Measurements from ENCODE around the gene CPLX1.

Gene CPLX1

DNA sequence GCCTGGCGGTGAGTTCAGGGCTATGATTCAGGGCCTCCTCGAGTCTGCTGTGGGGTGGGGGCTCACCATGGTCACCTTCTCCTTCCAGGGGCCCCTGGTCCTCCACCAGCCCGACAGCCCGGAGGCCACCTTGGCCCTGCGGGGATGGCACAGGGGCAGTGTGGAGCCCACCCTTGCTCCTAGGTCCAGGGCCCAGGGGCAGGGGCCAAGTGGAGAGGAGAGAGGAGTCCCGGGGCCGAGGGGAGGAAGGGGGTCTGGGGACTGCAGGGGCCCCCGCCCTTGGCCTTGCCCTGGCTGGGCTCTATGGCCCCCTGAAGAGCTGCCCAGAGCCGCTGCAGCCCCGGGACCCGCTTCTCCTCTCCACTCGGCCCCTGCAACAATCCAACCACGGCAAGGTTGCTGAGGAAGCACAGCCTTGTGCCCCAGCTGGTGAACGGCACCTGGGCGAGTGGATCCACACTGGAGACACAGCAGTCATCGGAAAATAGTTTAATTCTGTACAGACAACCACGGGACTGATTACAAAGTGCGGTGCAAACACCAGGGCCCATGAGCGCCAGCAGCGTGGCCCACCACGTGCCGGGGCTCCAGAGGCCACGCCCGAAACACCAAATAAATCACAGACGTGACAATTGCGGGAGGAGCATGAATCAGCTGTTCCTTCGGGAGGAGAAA lies 23.0 kb upstream of the CPLX1 start:
- no peak for FAIRE-seq
- TF ChIP-seq POLR2A (IDR thresholded peaks at IDR 0.05; ENCODE audit: low read depth, low read length), result no peak
- DNase-seq (ENCODE audit: insufficient read length, low spot score), result no peak

DNA sequence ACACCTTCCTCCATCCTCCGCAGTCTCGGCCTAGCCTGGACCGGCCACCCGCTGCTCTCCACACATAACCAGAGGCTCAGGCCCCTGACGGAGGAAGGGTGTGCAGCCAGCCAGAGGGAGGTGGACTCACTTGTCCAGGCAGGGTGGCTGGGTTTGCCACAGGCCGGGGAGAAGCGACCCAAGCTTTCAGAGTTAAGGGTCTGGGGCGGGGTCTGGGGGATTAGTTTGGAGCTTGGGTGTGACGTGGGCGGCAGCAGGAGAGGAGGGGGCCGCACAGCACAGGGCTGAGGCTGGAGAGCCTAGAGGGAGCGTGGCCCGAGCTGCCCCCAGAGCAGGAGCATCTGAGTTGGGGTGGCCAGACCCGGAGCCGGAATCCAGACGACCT lies 22.4 kb upstream of the CPLX1 start:
- FAIRE-seq (no peak), DNase-seq (ENCODE audit: insufficient read length, low spot score) (no peak)
- no peak for TF ChIP-seq POLR2A (IDR thresholded peaks at IDR 0.05; ENCODE audit: low read depth, low read length)

DNA sequence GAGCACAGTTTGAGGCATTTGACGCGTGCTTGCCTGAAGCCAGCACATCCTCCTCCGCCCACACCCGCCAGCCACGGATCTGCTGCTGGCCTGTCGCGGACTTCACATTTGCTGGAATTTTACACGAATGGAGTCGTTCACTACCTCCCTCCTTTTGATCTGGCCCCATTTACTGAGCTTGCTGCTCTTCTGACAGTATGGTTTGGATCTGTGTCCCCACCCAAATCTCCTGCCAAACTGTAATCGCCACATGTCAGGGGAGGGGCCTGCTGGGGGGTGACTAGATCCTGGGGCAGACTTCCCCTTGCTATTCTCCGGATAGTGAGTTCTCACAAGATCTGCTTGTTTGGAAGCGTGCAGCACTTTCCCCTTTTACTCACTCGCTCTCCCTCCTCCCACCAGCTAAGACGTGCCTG lies 19.9 kb upstream of the CPLX1 start:
- TF ChIP-seq POLR2A (IDR thresholded peaks at IDR 0.05; ENCODE audit: low read depth, low read length), result no peak
- FAIRE-seq (no peak), DNase-seq (ENCODE audit: insufficient read length, low spot score) (no peak)

DNA sequence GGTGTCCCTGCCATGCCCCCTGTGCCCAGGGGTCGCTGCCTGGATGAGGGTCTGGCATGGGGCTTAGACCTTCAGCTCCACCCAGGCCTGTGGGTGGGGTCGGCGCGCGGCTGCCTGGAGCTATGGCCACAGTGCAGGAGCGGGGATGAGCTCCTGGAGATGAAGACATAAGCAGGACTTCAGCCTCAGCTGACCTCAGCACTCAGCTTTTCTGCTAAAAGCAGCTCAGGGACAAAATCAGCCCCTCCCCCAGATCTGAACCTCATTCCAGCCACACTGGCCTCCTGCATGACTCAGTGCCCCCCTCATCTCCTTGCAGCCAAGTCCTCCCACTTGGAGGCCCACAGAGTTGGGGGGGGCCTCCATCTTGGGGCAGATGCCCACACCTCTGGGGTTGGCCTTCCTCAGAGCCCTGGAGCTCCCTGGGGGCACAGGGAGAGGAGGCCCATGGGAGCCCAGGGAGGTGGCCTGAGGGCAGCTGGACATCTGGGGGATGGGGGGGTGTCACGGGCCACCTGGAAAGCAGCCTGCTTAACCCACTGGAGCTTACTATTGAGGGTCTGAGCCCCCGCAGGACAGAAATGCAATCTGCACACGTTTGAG lies 19.4 kb upstream of the CPLX1 start:
- no peak for TF ChIP-seq POLR2A (IDR thresholded peaks at IDR 0.05; ENCODE audit: low read depth, low read length)
- DNase-seq (ENCODE audit: insufficient read length, low spot score) (no peak), FAIRE-seq (no peak)

DNA sequence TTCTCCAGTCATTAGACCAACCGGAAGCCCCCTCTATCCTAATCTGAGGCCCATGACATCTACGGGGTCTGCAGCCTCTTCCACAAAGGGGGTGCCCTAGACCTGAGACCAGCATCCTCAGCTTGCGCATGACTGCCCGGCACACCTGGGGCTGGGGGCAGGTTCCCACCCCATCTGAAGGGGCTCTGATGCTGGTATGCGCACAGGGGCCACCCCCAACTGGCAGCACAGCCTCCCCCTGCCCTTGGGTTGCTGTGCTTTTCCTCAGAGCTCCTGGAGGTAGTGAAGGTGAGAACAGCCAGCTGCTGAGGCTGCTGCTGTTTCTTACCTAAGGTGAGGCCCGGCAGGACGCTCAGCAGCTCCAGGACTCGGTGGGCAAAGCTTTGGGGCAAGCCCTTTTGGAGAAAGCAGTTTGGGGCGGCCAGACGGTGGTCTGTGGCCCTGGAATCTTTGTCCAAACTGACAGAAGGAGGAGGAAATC lies 18.9 kb upstream of the CPLX1 start:
- no peak for TF ChIP-seq POLR2A (IDR thresholded peaks at IDR 0.05; ENCODE audit: low read depth, low read length)
- FAIRE-seq (no peak), DNase-seq (ENCODE audit: insufficient read length, low spot score) (no peak)

DNA sequence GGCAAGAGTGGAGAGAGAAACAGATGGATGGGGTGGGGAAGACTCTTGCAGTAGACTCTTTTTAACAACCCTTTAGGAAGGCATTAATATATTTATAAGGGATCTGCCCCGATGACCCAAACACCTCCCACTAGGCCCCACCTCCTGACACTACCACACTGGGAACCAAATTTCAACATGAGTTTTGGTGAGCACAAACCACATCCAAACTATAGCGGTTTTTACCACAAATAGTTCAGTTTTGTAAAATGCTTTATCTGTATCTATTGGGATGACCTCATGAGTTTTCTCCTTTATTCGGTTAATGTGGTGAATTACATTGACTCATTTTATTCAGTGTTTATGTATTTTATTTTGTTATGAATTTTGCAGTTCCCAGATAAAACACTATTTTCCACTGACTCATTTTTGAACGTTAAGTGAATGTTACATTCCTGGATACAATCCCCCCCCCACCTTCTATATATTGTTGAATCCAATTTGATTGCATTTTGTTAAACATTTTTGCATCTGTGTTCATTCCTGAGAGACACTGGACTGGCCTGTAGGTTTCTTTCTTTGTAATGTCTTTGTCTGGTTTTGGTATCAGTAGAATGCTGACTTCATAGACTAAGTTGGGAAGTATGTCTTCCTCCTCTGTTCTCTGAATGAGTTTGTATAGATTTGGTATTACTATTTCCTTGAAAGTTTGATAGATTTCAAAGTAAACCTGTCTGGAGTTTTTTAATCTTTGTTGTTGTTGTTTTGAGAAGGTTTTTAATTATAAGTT lies 13.9 kb upstream of the CPLX1 start:
- FAIRE-seq, result no peak
- no peak for DNase-seq (ENCODE audit: insufficient read length, low spot score)
- no peak for TF ChIP-seq POLR2A (IDR thresholded peaks at IDR 0.05; ENCODE audit: low read depth, low read length)

DNA sequence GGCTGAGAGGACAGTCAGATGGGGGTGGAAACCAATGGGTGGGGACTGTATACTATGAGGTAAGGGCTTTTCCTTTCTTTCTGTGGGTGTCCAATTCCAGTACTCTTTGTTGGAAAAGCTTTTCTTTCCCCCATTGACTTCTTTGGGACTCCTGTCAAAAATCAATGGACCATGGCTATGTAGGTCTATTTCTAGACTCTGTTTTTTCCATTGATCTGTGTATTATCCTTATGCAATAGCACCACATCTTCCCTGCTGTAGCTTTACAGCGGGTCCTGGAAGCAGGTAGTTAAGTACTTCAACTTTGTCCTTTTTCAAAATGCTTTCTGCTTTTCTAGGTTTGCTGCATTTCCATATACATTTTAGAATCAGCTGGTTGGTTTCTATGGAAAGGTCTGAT lies 11.8 kb upstream of the CPLX1 start:
- FAIRE-seq (no peak), DNase-seq (ENCODE audit: insufficient read length, low spot score) (no peak)
- no peak for TF ChIP-seq POLR2A (IDR thresholded peaks at IDR 0.05; ENCODE audit: low read depth, low read length)

DNA sequence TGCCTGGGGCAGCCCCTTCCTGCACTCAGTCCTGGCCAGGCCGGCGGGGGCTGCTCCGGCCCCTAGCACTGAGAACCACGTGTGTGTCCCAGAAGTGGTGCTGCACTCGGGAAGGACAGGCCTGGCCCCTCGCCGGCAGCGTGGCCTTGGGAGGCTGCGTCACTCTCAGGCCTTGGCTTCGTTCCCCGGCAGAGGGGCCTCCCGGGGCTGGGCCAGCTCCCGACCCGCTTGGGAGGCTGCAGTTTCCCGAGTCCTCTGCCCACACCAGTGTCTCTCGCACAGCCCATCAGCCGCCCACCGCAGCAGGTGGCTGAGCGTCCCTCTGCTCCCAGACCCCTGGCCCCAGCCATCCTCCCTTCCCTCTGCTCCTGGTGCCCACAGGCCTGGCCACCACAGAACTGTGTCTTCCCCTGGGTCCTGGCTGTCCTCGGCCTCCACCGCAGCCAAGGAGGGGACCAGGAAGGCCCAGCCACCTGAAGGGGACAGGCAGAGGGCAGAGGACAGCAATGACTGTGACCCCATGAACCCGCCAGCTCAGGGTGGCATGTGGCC lies 10.9 kb upstream of the CPLX1 start:
- TF ChIP-seq POLR2A (IDR thresholded peaks at IDR 0.05; ENCODE audit: low read depth, low read length), result no peak
- no peak for FAIRE-seq
- DNase-seq (ENCODE audit: insufficient read length, low spot score), result no peak

DNA sequence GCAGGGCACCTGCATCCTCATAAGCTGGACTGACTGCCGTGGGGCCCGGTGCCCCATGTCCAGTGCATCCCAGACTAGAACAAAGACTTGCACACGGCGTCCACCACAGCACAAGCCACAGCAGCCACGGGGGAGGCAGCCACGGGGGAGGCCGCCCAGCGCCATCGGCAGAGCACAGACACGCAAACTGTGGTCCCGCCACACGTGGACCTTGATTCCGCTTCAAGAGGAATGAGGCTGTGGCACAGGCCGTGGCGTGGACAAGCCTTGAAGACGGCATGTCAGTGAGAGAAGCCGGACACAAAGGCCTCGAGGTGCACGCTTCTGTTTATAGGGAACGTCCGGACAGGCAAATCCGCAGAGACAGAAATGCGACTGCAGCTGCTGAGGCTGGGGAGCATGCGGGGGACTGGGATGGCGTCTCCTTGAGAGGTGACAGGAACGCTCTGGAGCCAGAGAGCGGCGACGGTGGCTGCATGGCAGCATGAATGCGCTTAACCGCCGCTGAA lies 10.1 kb upstream of the CPLX1 start:
- no peak for FAIRE-seq
- no peak for TF ChIP-seq POLR2A (IDR thresholded peaks at IDR 0.05; ENCODE audit: low read depth, low read length)
- DNase-seq (ENCODE audit: insufficient read length, low spot score), result no peak

DNA sequence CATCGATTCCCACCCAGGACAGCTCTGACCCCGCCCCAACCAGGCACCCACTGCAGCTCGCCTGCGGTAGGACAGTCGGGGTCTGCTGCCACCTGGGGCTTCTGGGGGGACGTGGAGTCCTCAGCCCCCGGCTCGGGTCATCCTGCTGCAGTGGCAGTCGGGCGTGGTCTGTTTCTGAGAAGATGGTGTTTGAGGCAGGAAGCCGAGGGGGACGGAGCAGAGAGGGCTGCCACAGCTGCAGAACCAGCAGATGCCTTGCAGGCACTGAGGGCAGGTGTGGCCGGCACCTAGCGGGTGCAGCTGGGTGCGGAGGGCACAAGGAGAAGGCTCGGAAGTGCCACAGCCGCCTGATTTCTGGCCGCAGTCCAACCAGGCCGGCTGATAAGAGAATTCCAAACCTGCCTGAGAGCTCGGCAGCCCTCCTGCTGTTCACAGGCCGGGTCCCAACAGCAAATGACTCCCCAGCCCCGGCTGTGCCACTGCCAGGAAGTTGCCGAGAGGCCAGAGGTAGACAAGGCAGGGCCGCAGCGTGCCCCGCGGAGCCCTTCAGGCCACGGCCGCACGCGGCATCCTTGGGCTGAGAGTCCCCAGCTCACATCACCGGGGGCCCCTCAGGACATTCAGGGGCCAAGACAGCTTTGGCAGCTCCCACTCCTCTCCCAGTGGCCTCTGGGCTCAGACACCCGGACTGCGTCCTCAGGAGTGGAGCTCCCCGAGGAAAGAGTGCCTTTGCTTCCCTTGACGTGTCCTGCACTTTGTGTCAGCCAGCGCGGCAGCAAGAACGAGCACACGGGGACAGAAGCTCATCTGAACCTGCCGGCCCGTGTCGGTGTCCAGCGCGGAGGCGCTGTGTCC lies 9.4 kb upstream of the CPLX1 start:
- no peak for DNase-seq (ENCODE audit: insufficient read length, low spot score)
- no peak for TF ChIP-seq POLR2A (IDR thresholded peaks at IDR 0.05; ENCODE audit: low read depth, low read length)
- FAIRE-seq, result no peak

DNA sequence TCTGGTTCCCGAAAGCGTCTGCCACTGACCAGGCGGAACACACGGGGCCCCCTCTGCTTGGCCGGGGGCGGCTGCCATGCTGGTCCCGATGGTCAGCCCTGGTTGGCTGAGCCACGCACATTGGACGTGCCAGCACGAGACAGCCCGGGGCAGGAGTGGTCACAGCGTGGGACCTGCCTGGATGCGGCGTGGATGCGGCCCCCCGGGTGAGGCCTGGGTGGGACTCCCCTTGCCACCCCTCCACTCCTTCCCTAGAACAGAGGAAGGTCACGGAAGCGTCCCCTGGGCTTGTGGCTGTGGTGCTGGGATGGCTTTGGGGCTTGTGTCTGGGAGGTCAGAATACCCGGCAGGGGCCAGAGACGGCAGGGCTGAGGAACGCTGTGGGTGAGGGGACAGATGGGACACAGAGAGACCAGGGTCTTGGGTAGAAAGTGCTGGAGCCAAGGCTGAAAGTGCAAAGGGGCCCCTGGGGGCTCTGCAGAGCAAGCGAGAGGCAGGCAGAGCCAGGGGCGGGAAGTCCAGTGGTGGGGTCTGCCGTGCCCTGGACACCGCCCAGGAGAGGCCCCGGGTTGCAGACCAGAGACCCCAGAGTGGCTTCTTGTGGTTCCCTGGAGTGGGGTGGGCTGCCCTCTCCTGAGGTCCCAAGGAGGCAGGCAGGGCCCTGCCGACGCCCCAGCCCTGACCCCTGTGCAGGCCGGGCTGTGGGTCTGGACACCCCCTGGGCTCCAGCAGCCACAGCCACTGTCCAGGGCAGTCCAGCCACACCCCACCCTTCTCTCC lies 8.6 kb upstream of the CPLX1 start:
- TF ChIP-seq POLR2A (IDR thresholded peaks at IDR 0.05; ENCODE audit: low read depth, low read length), result no peak
- FAIRE-seq (no peak), DNase-seq (ENCODE audit: insufficient read length, low spot score) (no peak)

DNA sequence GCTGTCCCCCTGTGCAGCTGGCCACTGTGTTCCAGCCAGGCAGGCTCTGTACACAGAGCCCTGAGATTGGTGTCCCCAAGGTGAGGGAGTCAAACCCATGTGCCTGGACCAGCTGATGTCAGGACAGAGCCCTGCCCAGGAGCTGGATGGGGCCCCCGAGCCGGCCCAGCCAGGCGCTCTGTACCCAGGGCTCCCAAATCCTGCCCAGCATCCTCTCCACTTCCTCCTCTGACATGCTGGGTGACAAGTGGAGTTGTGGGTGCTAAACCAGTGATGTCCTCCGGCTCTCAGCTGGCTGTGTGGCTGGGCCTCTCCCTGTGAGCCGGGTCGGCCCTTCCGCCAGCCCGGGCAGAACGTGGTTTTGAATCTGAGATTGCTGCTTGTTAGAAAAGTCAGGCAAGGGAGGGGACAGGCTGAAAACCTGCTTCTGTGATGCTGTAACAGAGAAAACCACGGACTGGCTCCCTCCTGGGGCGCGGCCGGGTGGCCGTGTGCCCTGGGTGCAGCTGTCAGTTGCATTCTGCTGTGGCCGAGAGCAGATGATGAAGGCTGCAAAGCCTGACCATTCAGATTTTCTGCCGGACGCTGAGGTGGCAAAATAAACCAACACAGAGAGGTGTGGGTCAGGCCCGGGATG lies 7.9 kb upstream of the CPLX1 start:
- TF ChIP-seq POLR2A (IDR thresholded peaks at IDR 0.05; ENCODE audit: low read depth, low read length), result no peak
- DNase-seq (ENCODE audit: insufficient read length, low spot score) (no peak), FAIRE-seq (no peak)

All from H54 (cell line).